Mucosa of descending colon (tissue), 3 donors: Measurements from ENCODE around the gene GAB3. TPM values are rescaled to one million over a fixed set of nuclear protein-coding genes. Genes with fewer than 3 reads are reported as not detected.

Source experiments
- ATAC-seq: fragments of 200-7000 bp; cut with Tn5 transposase; one replicate; pipeline ENCODE4 v1.9.1; 2020; ENCODE audit warnings: mild to moderate bottlenecking, moderate library complexity
- DNase-seq, 3 donors: peaks; one replicate each; pipeline ENCODE4 v3.0.0-alpha.2; 2020
- H3K36me3 ChIP-seq: fragments of 200-600 bp; one replicate; pipeline ENCODE4 v1.8.0; 2021; ENCODE audit warnings: low read depth, mild to moderate bottlenecking
- H3K4me1 ChIP-seq: fragments of 200-600 bp; one replicate; pipeline ENCODE4 v1.8.0; 2021; ENCODE audit warnings: low read depth, mild to moderate bottlenecking
- H3K4me3 ChIP-seq: fragments of 200-600 bp; one replicate; pipeline ENCODE4 v1.8.0; 2021; ENCODE audit warnings: mild to moderate bottlenecking
- H3K9me3 ChIP-seq: fragments of 200-600 bp; one replicate; pipeline ENCODE4 v1.8.0; 2021; ENCODE audit warnings: mild to moderate bottlenecking
- CTCF ChIP-seq: fragments of 200-600 bp; IDR thresholded peaks from one replicate; pipeline ENCODE4 v1.8.0; 2022; ENCODE audit warnings: antibody characterized with exemption, mild to moderate bottlenecking
- intact Hi-C, 2 donors: fragments of 100-400 bp; cut with DNase I in 1 of 2; cut with micrococcal nuclease in 1 of 2; formaldehyde crosslinking; loops; one replicate each; pipeline versions ENCODE4 v1.11.0 to v1.11.1; 2022; cut with DNase I, micrococcal nuclease
- total RNA-seq, 3 donors: library from RNA; stranded (reverse); fragmentation: NEBNext Ultra II Directional in 2 of 3; extraction: Animal tissue kit (Norgen Biotek cat#: 25700) in 2 of 3; gene quantifications; one replicate each; pipeline versions ENCODE4 v1.2.1 to v1.2.4, GENCODE V29; 2021 to 2023
- donor health status: DM: no; HTN: no; CAD: no; lungs with moderate emphysema.
- donor health status: DM: no; HTN: no; CAD: no.
- donor health status: DM: no; HTN: yes; CAD: no.

GAB3 gene
- total RNA-seq, 3 donors from 2014 or later = 1.3 to 3.4 (median 2.5) TPM

GRCh38 chrX:154793084-154793795, 42.4 kb upstream of the GAB3 start:
- TF ChIP-seq CTCF = no peak
- H3K9me3 ChIP-seq = no peaks in the 10 kb centered on the region
- H3K4me1 ChIP-seq = no peaks in the 10 kb centered on the region
- ATAC-seq (no peak), DNase-seq (no peak)
- no peak overlapping the region for H3K4me3 ChIP-seq
- no peaks in the 10 kb centered on the region for H3K36me3 ChIP-seq
- intact Hi-C loops = no loop called here

- intact Hi-C loops = no loop called here
- Histone ChIP-seq H3K9me3 (no peaks in the 10 kb centered on the region), H3K36me3 (no peaks in the 10 kb centered on the region), H3K4me3 (no peak overlapping the region), H3K4me1 (no peaks in the 10 kb centered on the region)
- no peak for ATAC-seq
- no peak for DNase-seq
- no peak for TF ChIP-seq CTCF
Observed at GRCh38 chrX:154791939-154792338, 41.1 kb upstream of the GAB3 start.

GRCh38 chrX:154791467-154791866, 40.6 kb upstream of the GAB3 start:
- ATAC-seq (no peak), DNase-seq (no peak)
- no peak for TF ChIP-seq CTCF
- Histone ChIP-seq H3K9me3 (no peaks in the 10 kb centered on the region), H3K4me1 (no peaks in the 10 kb centered on the region), H3K36me3 (no peaks in the 10 kb centered on the region), H3K4me3 (no peak overlapping the region)
- intact Hi-C loops = no loop called here

- no peak for DNase-seq
- intact Hi-C loops = no loop called here
- no peak for ATAC-seq
- H3K4me3 ChIP-seq = no peak overlapping the region
- TF ChIP-seq CTCF = no peak
- no peaks in the 10 kb centered on the region for H3K9me3 ChIP-seq
- no peaks in the 10 kb centered on the region for H3K36me3 ChIP-seq
- H3K4me1 ChIP-seq = no peaks in the 10 kb centered on the region
Observed at GRCh38 chrX:154785716-154786115, 34.8 kb upstream of the GAB3 start.

- no peak for TF ChIP-seq CTCF
- Histone ChIP-seq H3K4me1 (no peaks in the 10 kb centered on the region), H3K4me3 (no peak overlapping the region), H3K36me3 (no peaks in the 10 kb centered on the region), H3K9me3 (no peaks in the 10 kb centered on the region)
- no peak for DNase-seq
- intact Hi-C loops = no loop called here
- ATAC-seq = no peak
Observed at GRCh38 chrX:154784149-154784995, 33.5 kb upstream of the GAB3 start.
